ENCODE results near the gene MAPT.
"Not testable (repeated sequence)": the region's sequence is repeated elsewhere in the genome, so short reads cannot be mapped to it uniquely, and the experiment has no call there.

MAPT gene

DNA sequence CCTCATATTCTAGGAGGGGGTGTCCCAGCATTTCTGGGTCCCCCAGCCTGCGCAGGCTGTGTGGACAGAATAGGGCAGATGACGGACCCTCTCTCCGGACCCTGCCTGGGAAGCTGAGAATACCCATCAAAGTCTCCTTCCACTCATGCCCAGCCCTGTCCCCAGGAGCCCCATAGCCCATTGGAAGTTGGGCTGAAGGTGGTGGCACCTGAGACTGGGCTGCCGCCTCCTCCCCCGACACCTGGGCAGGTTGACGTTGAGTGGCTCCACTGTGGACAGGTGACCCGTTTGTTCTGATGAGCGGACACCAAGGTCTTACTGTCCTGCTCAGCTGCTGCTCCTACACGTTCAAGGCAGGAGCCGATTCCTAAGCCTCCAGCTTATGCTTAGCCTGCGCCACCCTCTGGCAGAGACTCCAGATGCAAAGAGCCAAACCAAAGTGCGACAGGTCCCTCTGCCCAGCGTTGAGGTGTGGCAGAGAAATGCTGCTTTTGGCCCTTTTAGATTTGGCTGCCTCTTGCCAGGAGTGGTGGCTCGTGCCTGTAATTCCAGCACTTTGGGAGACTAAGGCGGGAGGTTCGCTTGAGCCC, 116.3 kb downstream of the MAPT start:
- DNase-seq (ENCODE audit: low spot score): no peak

DNA sequence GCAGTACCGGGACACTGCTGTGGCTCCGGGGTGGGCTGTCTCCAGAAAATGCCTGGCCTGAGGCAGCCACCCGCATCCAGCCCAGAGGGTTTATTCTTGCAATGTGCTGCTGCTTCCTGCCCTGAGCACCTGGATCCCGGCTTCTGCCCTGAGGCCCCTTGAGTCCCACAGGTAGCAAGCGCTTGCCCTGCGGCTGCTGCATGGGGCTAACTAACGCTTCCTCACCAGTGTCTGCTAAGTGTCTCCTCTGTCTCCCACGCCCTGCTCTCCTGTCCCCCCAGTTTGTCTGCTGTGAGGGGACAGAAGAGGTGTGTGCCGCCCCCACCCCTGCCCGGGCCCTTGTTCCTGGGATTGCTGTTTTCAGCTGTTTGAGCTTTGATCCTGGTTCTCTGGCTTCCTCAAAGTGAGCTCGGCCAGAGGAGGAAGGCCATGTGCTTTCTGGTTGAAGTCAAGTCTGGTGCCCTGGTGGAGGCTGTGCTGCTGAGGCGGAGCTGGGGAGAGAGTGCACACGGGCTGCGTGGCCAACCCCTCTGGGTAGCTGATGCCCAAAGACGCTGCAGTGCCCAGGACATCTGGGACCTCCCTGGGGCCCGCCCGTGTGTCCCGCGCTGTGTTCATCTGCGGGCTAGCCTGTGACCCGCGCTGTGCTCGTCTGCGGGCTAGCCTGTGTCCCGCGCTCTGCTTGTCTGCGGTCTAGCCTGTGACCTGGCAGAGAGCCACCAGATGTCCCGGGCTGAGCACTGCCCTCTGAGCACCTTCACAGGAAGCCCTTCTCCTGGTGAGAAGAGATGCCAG, 117.6 kb downstream of the MAPT start:
- no peak for DNase-seq (ENCODE audit: low spot score)

DNA sequence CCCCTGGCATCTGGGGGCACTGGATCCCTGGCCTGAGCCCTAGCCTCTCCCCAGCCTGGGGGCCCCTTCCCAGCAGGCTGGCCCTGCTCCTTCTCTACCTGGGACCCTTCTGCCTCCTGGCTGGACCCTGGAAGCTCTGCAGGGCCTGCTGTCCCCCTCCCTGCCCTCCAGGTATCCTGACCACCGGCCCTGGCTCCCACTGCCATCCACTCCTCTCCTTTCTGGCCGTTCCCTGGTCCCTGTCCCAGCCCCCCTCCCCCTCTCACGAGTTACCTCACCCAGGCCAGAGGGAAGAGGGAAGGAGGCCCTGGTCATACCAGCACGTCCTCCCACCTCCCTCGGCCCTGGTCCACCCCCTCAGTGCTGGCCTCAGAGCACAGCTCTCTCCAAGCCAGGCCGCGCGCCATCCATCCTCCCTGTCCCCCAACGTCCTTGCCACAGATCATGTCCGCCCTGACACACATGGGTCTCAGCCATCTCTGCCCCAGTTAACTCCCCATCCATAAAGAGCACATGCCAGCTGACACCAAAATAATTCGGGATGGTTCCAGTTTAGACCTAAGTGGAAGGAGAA, 118.2 kb downstream of the MAPT start:
- DNase-seq (ENCODE audit: low spot score): no peak

DNA sequence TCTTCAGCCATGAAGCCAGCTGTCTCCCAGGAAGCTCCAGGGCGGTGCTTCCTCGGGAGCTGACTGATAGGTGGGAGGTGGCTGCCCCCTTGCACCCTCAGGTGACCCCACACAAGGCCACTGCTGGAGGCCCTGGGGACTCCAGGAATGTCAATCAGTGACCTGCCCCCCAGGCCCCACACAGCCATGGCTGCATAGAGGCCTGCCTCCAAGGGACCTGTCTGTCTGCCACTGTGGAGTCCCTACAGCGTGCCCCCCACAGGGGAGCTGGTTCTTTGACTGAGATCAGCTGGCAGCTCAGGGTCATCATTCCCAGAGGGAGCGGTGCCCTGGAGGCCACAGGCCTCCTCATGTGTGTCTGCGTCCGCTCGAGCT, 118.8 kb downstream of the MAPT start:
- DNase-seq (ENCODE audit: low spot score): no peak

DNA sequence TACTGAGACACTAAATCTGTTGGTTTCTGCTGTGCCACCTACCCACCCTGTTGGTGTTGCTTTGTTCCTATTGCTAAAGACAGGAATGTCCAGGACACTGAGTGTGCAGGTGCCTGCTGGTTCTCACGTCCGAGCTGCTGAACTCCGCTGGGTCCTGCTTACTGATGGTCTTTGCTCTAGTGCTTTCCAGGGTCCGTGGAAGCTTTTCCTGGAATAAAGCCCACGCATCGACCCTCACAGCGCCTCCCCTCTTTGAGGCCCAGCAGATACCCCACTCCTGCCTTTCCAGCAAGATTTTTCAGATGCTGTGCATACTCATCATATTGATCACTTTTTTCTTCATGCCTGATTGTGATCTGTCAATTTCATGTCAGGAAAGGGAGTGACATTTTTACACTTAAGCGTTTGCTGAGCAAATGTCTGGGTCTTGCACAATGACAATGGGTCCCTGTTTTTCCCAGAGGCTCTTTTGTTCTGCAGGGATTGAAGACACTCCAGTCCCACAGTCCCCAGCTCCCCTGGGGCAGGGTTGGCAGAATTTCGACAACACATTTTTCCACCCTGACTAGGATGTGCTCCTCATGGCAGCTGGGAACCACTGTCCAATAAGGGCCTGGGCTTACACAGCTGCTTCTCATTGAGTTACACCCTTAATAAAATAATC, 119.3 kb downstream of the MAPT start:
- peak; percentile 57 for DNase-seq (ENCODE audit: low spot score)

GRCh38 chr17:46019408-46019925, 125.1 kb downstream of the MAPT start:
- DNase-seq (ENCODE audit: low spot score): not testable (repeated sequence)

GRCh38 chr17:46020023-46020761, 125.8 kb downstream of the MAPT start:
- DNase-seq (ENCODE audit: low spot score): no peak

DNA sequence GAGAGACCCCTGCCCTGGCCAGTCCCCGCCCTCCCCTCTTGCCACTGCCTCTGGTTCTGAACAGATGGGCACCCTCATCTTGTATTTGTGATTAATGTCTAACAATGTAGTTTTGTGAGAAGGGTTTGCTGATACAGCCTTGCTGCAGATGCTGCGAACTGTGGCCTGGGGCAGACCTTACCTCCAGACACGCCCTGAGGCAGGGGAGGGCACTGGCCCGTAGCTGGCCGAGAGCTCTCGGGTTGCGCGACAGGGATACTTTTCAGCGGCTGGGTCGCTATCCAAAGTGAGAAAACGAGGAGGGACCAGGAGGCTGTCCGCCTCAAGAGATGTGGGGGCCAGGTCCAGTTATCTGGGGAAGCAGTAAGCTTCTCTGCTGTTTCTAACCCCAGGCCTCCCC, 126.6 kb downstream of the MAPT start:
- DNase-seq (ENCODE audit: low spot score): no peak

GRCh38 chr17:46023366-46023765, 129.0 kb downstream of the MAPT start:
- not testable (repeated sequence) for DNase-seq (ENCODE audit: low spot score)

- DNase-seq (ENCODE audit: low spot score): peak; percentile 54
Observed at GRCh38 chr17:46023783-46024388, 129.5 kb downstream of the MAPT start.

DNA sequence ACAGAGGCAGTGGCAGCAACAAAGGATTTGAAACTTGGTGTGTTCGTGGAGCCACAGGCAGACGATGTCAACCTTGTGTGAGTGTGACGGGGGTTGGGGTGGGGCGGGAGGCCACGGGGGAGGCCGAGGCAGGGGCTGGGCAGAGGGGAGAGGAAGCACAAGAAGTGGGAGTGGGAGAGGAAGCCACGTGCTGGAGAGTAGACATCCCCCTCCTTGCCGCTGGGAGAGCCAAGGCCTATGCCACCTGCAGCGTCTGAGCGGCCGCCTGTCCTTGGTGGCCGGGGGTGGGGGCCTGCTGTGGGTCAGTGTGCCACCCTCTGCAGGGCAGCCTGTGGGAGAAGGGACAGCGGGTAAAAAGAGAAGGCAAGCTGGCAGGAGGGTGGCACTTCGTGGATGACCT, 130.2 kb downstream of the MAPT start:
- no peak for DNase-seq (ENCODE audit: low spot score)

DNA sequence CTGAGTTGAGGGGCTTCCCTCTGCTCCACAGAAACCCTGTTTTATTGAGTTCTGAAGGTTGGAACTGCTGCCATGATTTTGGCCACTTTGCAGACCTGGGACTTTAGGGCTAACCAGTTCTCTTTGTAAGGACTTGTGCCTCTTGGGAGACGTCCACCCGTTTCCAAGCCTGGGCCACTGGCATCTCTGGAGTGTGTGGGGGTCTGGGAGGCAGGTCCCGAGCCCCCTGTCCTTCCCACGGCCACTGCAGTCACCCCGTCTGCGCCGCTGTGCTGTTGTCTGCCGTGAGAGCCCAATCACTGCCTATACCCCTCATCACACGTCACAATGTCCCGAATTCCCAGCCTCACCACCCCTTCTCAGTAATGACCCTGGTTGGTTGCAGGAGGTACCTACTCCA, 130.7 kb downstream of the MAPT start:
- no peak for DNase-seq (ENCODE audit: low spot score)

GRCh38 chr17:46025510-46026165, 131.3 kb downstream of the MAPT start:
- no peak for DNase-seq (ENCODE audit: low spot score)

DNA sequence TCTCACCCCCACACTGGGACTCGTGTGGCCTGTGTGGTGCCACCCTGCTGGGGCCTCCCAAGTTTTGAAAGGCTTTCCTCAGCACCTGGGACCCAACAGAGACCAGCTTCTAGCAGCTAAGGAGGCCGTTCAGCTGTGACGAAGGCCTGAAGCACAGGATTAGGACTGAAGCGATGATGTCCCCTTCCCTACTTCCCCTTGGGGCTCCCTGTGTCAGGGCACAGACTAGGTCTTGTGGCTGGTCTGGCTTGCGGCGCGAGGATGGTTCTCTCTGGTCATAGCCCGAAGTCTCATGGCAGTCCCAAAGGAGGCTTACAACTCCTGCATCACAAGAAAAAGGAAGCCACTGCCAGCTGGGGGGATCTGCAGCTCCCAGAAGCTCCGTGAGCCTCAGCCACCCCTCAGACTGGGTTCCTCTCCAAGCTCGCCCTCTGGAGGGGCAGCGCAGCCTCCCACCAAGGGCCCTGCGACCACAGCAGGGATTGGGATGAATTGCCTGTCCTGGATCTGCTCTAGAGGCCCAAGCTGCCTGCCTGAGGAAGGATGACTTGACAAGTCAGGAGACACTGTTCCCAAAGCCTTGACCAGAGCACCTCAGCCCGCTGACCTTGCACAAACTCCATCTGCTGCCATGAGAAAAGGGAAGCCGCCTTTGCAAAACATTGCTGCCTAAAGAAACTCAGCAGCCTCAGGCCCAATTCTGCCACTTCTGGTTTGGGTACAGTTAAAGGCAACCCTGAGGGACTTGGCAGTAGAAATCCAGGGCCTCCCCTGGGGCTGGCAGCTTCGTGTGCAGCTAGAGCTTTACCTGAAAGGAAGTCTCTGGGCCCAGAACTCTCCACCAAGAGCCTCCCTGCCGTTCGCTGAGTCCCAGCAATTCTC, 132.1 kb downstream of the MAPT start:
- DNase-seq (ENCODE audit: low spot score): peak; percentile 40

DNA sequence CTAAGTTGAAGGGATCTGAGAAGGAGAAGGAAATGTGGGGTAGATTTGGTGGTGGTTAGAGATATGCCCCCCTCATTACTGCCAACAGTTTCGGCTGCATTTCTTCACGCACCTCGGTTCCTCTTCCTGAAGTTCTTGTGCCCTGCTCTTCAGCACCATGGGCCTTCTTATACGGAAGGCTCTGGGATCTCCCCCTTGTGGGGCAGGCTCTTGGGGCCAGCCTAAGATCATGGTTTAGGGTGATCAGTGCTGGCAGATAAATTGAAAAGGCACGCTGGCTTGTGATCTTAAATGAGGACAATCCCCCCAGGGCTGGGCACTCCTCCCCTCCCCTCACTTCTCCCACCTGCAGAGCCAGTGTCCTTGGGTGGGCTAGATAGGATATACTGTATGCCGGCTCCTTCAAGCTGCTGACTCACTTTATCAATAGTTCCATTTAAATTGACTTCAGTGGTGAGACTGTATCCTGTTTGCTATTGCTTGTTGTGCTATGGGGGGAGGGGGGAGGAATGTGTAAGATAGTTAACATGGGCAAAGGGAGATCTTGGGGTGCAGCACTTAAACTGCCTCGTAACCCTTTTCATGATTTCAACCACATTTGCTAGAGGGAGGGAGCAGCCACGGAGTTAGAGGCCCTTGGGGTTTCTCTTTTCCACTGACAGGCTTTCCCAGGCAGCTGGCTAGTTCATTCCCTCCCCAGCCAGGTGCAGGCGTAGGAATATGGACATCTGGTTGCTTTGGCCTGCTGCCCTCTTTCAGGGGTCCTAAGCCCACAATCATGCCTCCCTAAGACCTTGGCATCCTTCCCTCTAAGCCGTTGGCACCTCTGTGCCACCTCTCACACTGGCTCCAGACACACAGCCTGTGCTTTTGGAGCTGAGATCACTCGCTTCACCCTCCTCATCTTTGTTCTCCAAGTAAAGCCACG, 133.0 kb downstream of the MAPT start:
- DNase-seq (ENCODE audit: low spot score): no peak

DNA sequence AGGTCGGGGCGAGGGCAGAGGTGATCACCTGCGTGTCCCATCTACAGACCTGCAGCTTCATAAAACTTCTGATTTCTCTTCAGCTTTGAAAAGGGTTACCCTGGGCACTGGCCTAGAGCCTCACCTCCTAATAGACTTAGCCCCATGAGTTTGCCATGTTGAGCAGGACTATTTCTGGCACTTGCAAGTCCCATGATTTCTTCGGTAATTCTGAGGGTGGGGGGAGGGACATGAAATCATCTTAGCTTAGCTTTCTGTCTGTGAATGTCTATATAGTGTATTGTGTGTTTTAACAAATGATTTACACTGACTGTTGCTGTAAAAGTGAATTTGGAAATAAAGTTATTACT, 133.6 kb downstream of the MAPT start:
- DNase-seq (ENCODE audit: low spot score): no peak

DNA sequence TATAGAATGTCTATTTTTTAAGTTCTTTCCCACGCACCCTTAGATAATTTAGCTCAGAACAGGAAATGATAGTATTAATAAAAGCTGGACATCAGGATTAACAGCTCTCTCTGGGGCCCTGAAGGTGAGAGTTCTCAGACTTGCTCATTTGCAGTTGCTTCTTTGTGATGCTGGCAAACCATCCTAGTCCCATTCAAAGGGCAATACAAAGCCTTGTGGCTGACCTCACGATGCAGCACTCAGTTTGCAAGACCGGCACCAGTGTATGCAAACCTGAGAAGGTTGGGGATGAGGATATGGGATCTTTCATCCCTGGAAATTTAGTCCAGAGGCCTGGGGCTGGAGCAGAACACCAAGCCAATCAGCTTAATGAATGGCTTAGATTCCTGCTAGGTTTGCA, 134.0 kb downstream of the MAPT start:
- DNase-seq (ENCODE audit: low spot score): no peak

GRCh38 chr17:46028981-46029565, 134.7 kb downstream of the MAPT start:
- no peak for DNase-seq (ENCODE audit: low spot score)

- DNase-seq (ENCODE audit: low spot score): no peak
Observed at GRCh38 chr17:46029627-46030026, 135.3 kb downstream of the MAPT start.
